Esophagus squamous epithelium (tissue), 5 donors: ENCODE results near the gene ADORA2B. TPM values are rescaled to one million over a fixed set of nuclear protein-coding genes. Genes with fewer than 3 reads are reported as not detected.

Experiments
- DNase-seq: peaks from one replicate; lab custom pipeline; 2025; lab: John Stamatoyannopoulos, UW
- H3K27ac ChIP-seq, 4 donors: fragments of 200-600 bp; sonication (generic); one replicate each; pipeline ENCODE4 v1.5.1; 2016 to 2019; ENCODE audit warnings: mild to moderate bottlenecking in 1 of 4
- H3K27me3 ChIP-seq, 4 donors: fragments of 200-600 bp; sonication (generic); 1 replicate in 3 of 4; 2 replicates in 1 of 4; pipeline versions ENCODE4 v1.5.1 to v1.6.0; 2017 to 2021; ENCODE audit warnings: antibody characterized with exemption in 1 of 4
- H3K36me3 ChIP-seq, 3 donors: fragments of 200-600 bp; sonication (generic); one replicate each; pipeline ENCODE4 v1.5.1; 2016 to 2019
- H3K4me1 ChIP-seq, 3 donors: fragments of 200-600 bp; sonication (generic); one replicate each; pipeline ENCODE4 v1.5.1; 2017 to 2019
- H3K4me3 ChIP-seq, 4 donors: fragments of 200-600 bp; sonication (generic); 1 replicate in 3 of 4; 2 replicates in 1 of 4; pipeline ENCODE4 v1.5.1; 2016 to 2019; ENCODE audit warnings: mild to moderate bottlenecking in 2 of 4, moderate library complexity in 1 of 4
- H3K9me3 ChIP-seq, 3 donors: fragments of 200-600 bp; sonication (generic); one replicate each; pipeline ENCODE4 v1.5.1; 2016 to 2019
- CTCF ChIP-seq, 6 experiments: fragments of 450-650 bp in 4 of 6; fragments of 200-600 bp in 2 of 6; sonication (generic) in 2 of 6; IDR thresholded peaks; one replicate each; pipeline ENCODE4 v1.5.1; 2016 to 2019; ENCODE audit warnings: antibody characterized with exemption in 6 of 6, mild to moderate bottlenecking in 4 of 6, moderate library complexity in 4 of 6
- POLR2A ChIP-seq, 4 donors: fragments of 450-650 bp; IDR thresholded peaks; one replicate each; pipeline ENCODE4 v1.6.1; 2017; ENCODE audit warnings: antibody characterized with exemption in 4 of 4, mild to moderate bottlenecking in 4 of 4, moderate library complexity in 3 of 4
- whole genome bisulfite sequencing, 2 donors: methylation state at CpG; one replicate each; pipeline ENCODE4 v1.1.5; 2018; 5-methylcytosine and 5-hydroxymethylcytosine counted together
- intact Hi-C: fragments of 100-400 bp; cut with DNase I; formaldehyde crosslinking; loops from one replicate; pipeline ENCODE4 v1.15.0; 2022
- total RNA-seq, 4 donors: library from RNA; depleted of rRNA; stranded (reverse); fragments of >200 nt; gene quantifications; one replicate each; pipeline ENCODE4 v1.1.0, GENCODE V29; 2016
- donor health status: DM: yes; HTN: yes; CAD: no.

ADORA2B gene
- total RNA-seq, 4 donors from 2014 or later = 12.2 to 34.9 (median 32.0) TPM

- DNase-seq = no peak
- Histone ChIP-seq H3K36me3 (peaks cover 0 to 85% (median 12%) of the 10 kb centered on the region in 3 donors), H3K9me3 (no peaks in the 10 kb centered on the region), H3K4me3 (no peak overlapping the region), H3K27ac (no peak overlapping the region), H3K4me1 (peaks cover 0 to 4% (median 0%) of the 10 kb centered on the region in 3 donors), H3K27me3 (no peaks in the 10 kb centered on the region)
- intact Hi-C loops = no loop called here
- WGBS, 2 donors = 55 to 63% methylated on average over 5 of the region's 5 CpGs
- TF ChIP-seq CTCF (IDR thresholded peaks at IDR 0.05) = no peak
- no peak for TF ChIP-seq POLR2A (IDR thresholded peaks at IDR 0.05)
Observed at GRCh38 chr17:15981646-15982580, 37.0 kb downstream of the ADORA2B start.

- H3K4me1 ChIP-seq = peaks cover 6 to 26% (median 9%) of the 10 kb centered on the region in 3 donors
- H3K9me3 ChIP-seq = no peaks in the 10 kb centered on the region
- peaks cover 0 to 35% (median 0%) of the 10 kb centered on the region in 3 donors for H3K36me3 ChIP-seq
- 65 to 89% methylated on average over 3 to 5 of the region's 6 CpGs for whole genome bisulfite sequencing, 2 donors
- TF ChIP-seq POLR2A (IDR thresholded peaks at IDR 0.05) (no peak), CTCF (IDR thresholded peaks at IDR 0.05) (no peak)
- no peak for DNase-seq
- no peak overlapping the region for H3K27ac ChIP-seq
- intact Hi-C loops = loop anchor here (10.0 kb wide), 1 partner anchor 172 kb away; no protein-coding TSS in a partner anchor
- no peaks in the 10 kb centered on the region for H3K27me3 ChIP-seq
- H3K4me3 ChIP-seq = no peak overlapping the region
Observed at GRCh38 chr17:15996322-15996721, 51.4 kb downstream of the ADORA2B start.

- peaks cover 0 to 41% (median 11%) of the 10 kb centered on the region in 3 donors for H3K36me3 ChIP-seq
- peak overlapping the region in 3 of 4 donors; percentile 98 to 99 (median 98) for H3K27ac ChIP-seq
- H3K27me3 ChIP-seq = no peaks in the 10 kb centered on the region
- peak overlapping the region in 2 of 4 donors; percentile 79 to 94 for H3K4me3 ChIP-seq
- H3K9me3 ChIP-seq = no peaks in the 10 kb centered on the region
- peaks cover 6 to 34% (median 12%) of the 10 kb centered on the region in 3 donors for H3K4me1 ChIP-seq
- intact Hi-C loops = loop anchor here (10.0 kb wide), 1 partner anchor 173 kb away; no protein-coding TSS in a partner anchor
- TF ChIP-seq CTCF (IDR thresholded peaks at IDR 0.05) (no peak), POLR2A (IDR thresholded peaks at IDR 0.05) (no peak)
- no peak for DNase-seq
- WGBS, 2 donors = 65% methylated on average over 4 of the region's 4 CpGs
Observed at GRCh38 chr17:15998031-15998562, 53.2 kb downstream of the ADORA2B start.

- peaks cover 6 to 34% (median 12%) of the 10 kb centered on the region in 3 donors for H3K4me1 ChIP-seq
- H3K9me3 ChIP-seq = no peaks in the 10 kb centered on the region
- intact Hi-C loops = loop anchor here (10.0 kb wide), 1 partner anchor 175 kb away; no protein-coding TSS in a partner anchor
- peak; percentile 78 for DNase-seq
- WGBS, 2 donors = 1% methylated on average over 28 to 29 of the region's 91 CpGs
- H3K4me3 ChIP-seq = peak within 1 kb of the TSS; percentile 78 to 94 (median 78)
- H3K36me3 ChIP-seq = peaks cover 0 to 43% (median 17%) of the 10 kb centered on the region in 3 donors
- TF ChIP-seq CTCF (IDR thresholded peaks at IDR 0.05) = peak in 3 of 6 experiments; percentile 7 to 29 (median 24)
- TF ChIP-seq POLR2A (IDR thresholded peaks at IDR 0.05) = peak in 3 of 4 donors; percentile 97 to 98 (median 97)
- no peaks in the 10 kb centered on the region for H3K27me3 ChIP-seq
- H3K27ac ChIP-seq = peak within 1 kb of the TSS; percentile 95 to 99 (median 98)
Observed at GRCh38 chr17:15999141-15999973, 54.4 kb downstream of the ADORA2B start, which contains the start of the genes TTC19 and ZSWIM7. TTC19 (plus strand) TSS chr17:15999824; CDS start chr17:15999849, 25 bp downstream. ZSWIM7 (minus strand) TSS chr17:15999704; CDS start chr17:15999594, 110 bp downstream.
